ENCODE measurements around the gene THPO. TPM values are rescaled to one million over a fixed set of nuclear protein-coding genes. Genes with fewer than 3 reads are reported as not detected.

Gene THPO
- total and polyA plus RNA-seq, 4 donors = 3.9 to 14.4 (median 8.9) TPM

DNA sequence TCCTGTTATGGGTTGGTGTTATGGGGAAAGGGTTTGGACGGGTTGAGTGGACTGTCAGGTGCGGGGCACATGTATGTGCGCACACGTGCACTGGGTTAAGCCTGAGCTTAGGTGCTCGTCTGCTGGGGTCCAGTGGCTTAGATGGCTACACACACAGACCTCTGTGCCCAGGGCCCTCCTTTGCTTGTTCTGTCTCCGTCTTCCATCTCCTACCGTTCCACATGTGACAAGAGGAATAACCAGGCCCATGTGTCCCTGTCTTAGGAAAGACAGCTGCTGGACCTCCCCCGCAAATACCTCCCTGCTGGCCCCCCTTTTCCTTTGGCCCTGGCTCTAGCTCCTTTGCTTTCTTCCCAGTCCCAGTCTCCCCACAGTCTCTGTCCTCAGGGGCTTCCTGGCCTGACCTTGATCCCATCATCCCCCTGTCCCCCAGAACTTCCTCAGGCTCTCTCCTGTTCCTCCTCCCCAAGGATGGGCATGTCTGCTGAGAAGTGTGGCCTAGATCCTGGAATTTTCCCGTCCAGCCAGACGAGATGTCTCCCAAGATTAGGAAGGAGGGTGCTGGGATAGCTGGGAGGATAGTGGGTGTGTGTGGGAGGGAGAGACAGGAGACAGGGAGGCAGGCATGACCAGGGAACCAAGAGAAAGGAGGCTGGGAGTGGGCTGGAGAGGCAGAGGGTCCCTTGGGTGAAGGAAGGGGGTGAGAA is 797 bp upstream of the THPO start (continued):
- TF ChIP-seq, protein P1, sequence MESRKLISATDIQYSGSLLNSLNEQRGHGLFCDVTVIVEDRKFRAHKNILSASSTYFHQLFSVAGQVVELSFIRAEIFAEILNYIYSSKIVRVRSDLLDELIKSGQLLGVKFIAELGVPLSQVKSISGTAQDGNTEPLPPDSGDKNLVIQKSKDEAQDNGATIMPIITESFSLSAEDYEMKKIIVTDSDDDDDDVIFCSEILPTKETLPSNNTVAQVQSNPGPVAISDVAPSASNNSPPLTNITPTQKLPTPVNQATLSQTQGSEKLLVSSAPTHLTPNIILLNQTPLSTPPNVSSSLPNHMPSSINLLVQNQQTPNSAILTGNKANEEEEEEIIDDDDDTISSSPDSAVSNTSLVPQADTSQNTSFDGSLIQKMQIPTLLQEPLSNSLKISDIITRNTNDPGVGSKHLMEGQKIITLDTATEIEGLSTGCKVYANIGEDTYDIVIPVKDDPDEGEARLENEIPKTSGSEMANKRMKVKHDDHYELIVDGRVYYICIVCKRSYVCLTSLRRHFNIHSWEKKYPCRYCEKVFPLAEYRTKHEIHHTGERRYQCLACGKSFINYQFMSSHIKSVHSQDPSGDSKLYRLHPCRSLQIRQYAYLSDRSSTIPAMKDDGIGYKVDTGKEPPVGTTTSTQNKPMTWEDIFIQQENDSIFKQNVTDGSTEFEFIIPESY (IDR thresholded peaks at IDR 0.05) = no peak

DNA sequence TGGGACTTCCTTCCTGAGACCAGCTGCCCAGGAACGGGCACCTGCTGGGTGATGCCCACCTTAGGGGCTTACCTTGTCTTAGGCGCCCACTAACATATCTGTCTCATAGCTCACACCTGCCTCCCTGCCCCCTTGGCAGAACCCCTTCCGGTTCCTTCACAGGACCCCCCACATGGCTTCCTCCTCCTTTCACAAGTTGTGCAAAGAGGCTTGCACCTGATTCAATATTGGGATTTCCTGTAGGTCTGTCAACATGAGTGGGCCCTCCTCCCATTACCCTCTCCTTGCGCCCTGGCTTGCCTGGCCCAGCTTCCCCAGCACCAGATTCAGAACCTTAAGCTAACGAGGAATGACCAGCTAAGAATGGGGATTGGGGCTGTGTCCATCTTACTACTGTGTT is 633 bp downstream of the THPO start:
- peaks cover under 1 to 32% (median 20%) of the 10 kb centered on the region in 4 donors for H3K36me3 ChIP-seq (ENCODE audit: control insufficient read depth in 4 of 4, insufficient read depth in 3 of 4, low read depth in 1 of 4, low read length in 3 of 4)
- no peak for DNase-seq (ENCODE audit: low spot score)
- TF ChIP-seq SP1 (IDR thresholded peaks at IDR 0.05) (no peak), RAD21 (IDR thresholded peaks at IDR 0.05) (no peak)
- H3K4me1 ChIP-seq (ENCODE audit: control insufficient read depth in 4 of 4, insufficient read depth in 4 of 4, low read length in 3 of 4) = peaks cover 3 to 27% (median 11%) of the 10 kb centered on the region in 4 donors
- H3K4me3 ChIP-seq (ENCODE audit: low read depth in 1 of 3, low read length in 3 of 3) = peak overlapping the region; percentile 81 to 98 (median 92)
- H3K9ac ChIP-seq (ENCODE audit: low read depth in 1 of 2, low read length in 2 of 2) = peak overlapping the region; percentile 12 to 70
- no peaks in the 10 kb centered on the region for H3K27me3 ChIP-seq (ENCODE audit: control insufficient read depth in 4 of 4, insufficient read depth in 4 of 4, low read length in 3 of 4)
- H3K9me3 ChIP-seq (ENCODE audit: control insufficient read depth in 4 of 4, low read length in 3 of 4) = no peaks in the 10 kb centered on the region
- peak overlapping the region; percentile 94 to 96 for H3K27ac ChIP-seq (ENCODE audit: low read depth in 1 of 2, low read length in 2 of 2)
- WGBS = 33% methylated on average over 5 of the region's 5 CpGs

DNA sequence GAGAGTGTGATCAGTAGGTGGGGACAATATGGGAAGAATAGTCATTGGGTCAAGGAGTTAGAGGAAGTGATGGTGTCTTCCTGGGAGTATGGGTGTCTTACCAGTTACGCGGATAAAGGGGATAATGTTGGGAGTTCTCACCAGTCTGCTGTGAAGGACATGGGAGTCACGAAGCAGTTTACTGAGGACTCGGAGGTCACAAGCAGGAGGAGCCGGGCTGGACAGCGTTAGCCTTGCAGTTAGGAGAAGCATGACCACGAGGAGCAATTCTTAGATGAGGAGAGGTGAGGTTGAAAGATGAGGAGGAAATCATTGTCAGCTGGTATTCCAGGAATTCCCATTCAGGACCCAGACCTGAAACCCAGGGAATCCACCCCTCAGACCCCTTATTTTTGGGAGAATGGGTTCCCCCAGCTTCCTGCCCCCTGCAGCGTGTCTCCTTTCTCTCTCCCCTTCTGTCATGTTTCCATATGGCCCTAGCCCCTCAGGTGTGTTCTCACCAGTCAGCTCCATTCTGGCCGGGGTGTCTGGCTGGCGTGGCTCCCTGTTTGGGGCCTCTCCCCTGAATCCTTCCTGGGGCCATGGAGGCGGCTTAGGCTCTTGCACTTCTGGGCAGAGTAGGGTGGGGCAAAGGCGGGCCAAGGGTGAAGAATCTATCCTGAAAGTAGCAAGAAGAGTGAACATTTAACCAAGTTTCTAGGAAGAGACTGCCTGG is 2.1 kb downstream of the THPO start:
- WGBS = 93% methylated on average over 12 of the region's 12 CpGs
- no peaks in the 10 kb centered on the region for H3K9me3 ChIP-seq (ENCODE audit: control insufficient read depth in 4 of 4, low read length in 3 of 4)
- H3K4me3 ChIP-seq (ENCODE audit: low read depth in 1 of 3, low read length in 3 of 3) = no peak overlapping the region
- H3K9ac ChIP-seq (ENCODE audit: low read depth in 1 of 2, low read length in 2 of 2) = no peak overlapping the region
- H3K27ac ChIP-seq (ENCODE audit: low read depth in 1 of 2, low read length in 2 of 2) = no peak overlapping the region
- H3K36me3 ChIP-seq (ENCODE audit: control insufficient read depth in 4 of 4, insufficient read depth in 3 of 4, low read depth in 1 of 4, low read length in 3 of 4) = peaks cover 0 to 28% (median 22%) of the 10 kb centered on the region in 4 donors
- no peak for DNase-seq (ENCODE audit: low spot score)
- H3K27me3 ChIP-seq (ENCODE audit: control insufficient read depth in 4 of 4, insufficient read depth in 4 of 4, low read length in 3 of 4) = no peaks in the 10 kb centered on the region
- TF ChIP-seq HNF4G (IDR thresholded peaks at IDR 0.05) = no peak
- TF ChIP-seq EGR1 (IDR thresholded peaks at IDR 0.05; ENCODE audit: low read depth in 2 of 2) = no peak
- peaks cover 3 to 32% (median 16%) of the 10 kb centered on the region in 4 donors for H3K4me1 ChIP-seq (ENCODE audit: control insufficient read depth in 4 of 4, insufficient read depth in 4 of 4, low read length in 3 of 4)

DNA sequence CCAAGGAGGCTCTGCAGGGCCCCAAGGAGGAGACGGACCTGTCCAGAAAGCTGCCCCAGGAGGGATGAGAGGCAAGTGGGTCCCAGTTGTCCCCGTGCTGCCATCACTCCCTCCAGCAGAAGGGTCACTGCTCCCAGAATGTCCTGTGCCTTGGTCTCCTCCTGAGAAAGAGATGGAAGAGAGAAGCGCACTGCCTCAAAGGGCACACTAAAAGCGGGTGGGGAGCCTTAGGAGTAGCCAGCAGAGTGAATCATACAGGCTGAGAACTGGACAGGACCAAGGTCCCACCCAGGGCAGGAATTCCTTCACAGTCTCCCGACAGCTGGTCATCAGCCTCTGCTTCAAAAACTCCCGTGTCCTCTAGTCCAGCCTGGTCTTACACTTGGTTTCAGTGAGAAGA is 4.6 kb downstream of the THPO start:
- Histone ChIP-seq H3K9ac (ENCODE audit: low read depth in 1 of 2, low read length in 2 of 2) (no peak overlapping the region), H3K4me1 (ENCODE audit: control insufficient read depth in 4 of 4, insufficient read depth in 4 of 4, low read length in 3 of 4) (peaks cover 0 to 28% (median 18%) of the 10 kb centered on the region in 4 donors), H3K27ac (ENCODE audit: low read depth in 1 of 2, low read length in 2 of 2) (no peak overlapping the region), H3K4me3 (ENCODE audit: low read depth in 1 of 3, low read length in 3 of 3) (no peak overlapping the region), H3K9me3 (ENCODE audit: control insufficient read depth in 4 of 4, low read length in 3 of 4) (no peaks in the 10 kb centered on the region), H3K36me3 (ENCODE audit: control insufficient read depth in 4 of 4, insufficient read depth in 3 of 4, low read depth in 1 of 4, low read length in 3 of 4) (peaks cover 1 to 30% (median 22%) of the 10 kb centered on the region in 4 donors), H3K27me3 (ENCODE audit: control insufficient read depth in 4 of 4, insufficient read depth in 4 of 4, low read length in 3 of 4) (no peaks in the 10 kb centered on the region)
- no peak for DNase-seq (ENCODE audit: low spot score)
- 89% methylated on average over 6 of the region's 6 CpGs for WGBS
- TF ChIP-seq NR2F2 (IDR thresholded peaks at IDR 0.05) (no peak), FOXA1 (IDR thresholded peaks at IDR 0.05) (no peak), EGR1 (IDR thresholded peaks at IDR 0.05; ENCODE audit: low read depth in 2 of 2) (no peak), RAD21 (IDR thresholded peaks at IDR 0.05) (no peak), SP1 (IDR thresholded peaks at IDR 0.05) (no peak), GABPA (IDR thresholded peaks at IDR 0.05 in 1 of 2, conservative IDR thresholded peaks at IDR 0.05 in 1 of 2) (no peak), FOXA2 (IDR thresholded peaks at IDR 0.05) (no peak), HNF4G (IDR thresholded peaks at IDR 0.05) (no peak), HNF4A (conservative IDR thresholded peaks at IDR 0.05) (no peak)
- TF ChIP-seq, protein P2, sequence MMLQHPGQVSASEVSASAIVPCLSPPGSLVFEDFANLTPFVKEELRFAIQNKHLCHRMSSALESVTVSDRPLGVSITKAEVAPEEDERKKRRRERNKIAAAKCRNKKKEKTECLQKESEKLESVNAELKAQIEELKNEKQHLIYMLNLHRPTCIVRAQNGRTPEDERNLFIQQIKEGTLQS (IDR thresholded peaks at IDR 0.05) = no peak
- TF ChIP-seq, protein P3, sequence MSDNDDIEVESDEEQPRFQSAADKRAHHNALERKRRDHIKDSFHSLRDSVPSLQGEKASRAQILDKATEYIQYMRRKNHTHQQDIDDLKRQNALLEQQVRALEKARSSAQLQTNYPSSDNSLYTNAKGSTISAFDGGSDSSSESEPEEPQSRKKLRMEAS (IDR thresholded peaks at IDR 0.05) = no peak
- TF ChIP-seq, protein P4, sequence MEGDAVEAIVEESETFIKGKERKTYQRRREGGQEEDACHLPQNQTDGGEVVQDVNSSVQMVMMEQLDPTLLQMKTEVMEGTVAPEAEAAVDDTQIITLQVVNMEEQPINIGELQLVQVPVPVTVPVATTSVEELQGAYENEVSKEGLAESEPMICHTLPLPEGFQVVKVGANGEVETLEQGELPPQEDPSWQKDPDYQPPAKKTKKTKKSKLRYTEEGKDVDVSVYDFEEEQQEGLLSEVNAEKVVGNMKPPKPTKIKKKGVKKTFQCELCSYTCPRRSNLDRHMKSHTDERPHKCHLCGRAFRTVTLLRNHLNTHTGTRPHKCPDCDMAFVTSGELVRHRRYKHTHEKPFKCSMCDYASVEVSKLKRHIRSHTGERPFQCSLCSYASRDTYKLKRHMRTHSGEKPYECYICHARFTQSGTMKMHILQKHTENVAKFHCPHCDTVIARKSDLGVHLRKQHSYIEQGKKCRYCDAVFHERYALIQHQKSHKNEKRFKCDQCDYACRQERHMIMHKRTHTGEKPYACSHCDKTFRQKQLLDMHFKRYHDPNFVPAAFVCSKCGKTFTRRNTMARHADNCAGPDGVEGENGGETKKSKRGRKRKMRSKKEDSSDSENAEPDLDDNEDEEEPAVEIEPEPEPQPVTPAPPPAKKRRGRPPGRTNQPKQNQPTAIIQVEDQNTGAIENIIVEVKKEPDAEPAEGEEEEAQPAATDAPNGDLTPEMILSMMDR (IDR thresholded peaks at IDR 0.05; ENCODE audit: low read depth, low read length, missing input control) = no peak

All from liver (tissue), 9 donors.